GM12878 (cell line): ENCODE data around the gene SLC4A2. TPM values are rescaled to one million over a fixed set of nuclear protein-coding genes. Genes with fewer than 3 reads are reported as not detected.

Experiments
- ATAC-seq: fragments of 200-7000 bp; cut with Tn5 transposase; 3 replicates; pipeline ENCODE4 v1.9.1; 2020; ENCODE audit warnings: mild to moderate bottlenecking, moderate library complexity
- BruUV-seq: library from RNA; stranded (reverse); fragments of 400-500 nt; replicated peaks from 2 replicates; lab custom pipeline; 2021; lab: Mats Ljungman, UMichigan
- CTCF ChIA-PET: fragments of 300-600 bp; sonication (Branson Sonifier 250); formaldehyde crosslinking; extraction: SDS; loops from one replicate; lab custom pipeline; 2021; ENCODE audit warnings: inconsistent platforms; lab: Yijun Ruan, JAX
- POLR2A ChIA-PET: fragments of 350-600 bp; formaldehyde crosslinking; extraction: SDS; loops from one replicate; lab custom pipeline; 2021; ENCODE audit warnings: inconsistent platforms; lab: Charles Lee
- RAD21 ChIA-PET: fragments of 300-600 bp; sonication (Branson Sonifier 250); formaldehyde crosslinking; loops from one replicate; lab custom pipeline; 2023; ENCODE audit warnings: antibody characterized with exemption; ENCODE audit not compliant: unreplicated experiment; lab: Charles Lee
- SMC1A ChIA-PET: fragments of 300-600 bp; sonication (Branson Sonifier 250); formaldehyde crosslinking; loops from one replicate; lab custom pipeline; 2023; ENCODE audit not compliant: unreplicated experiment, uncharacterized antibody; lab: Charles Lee
- DNase-seq: peaks from one replicate; pipeline ENCODE4 v3.0.0-alpha.2; 2011; ENCODE audit warnings: low read depth, low spot score
- FAIRE-seq: peaks from 3 replicates; lab custom pipeline; 2011; peaks lifted over from hg19 to GRCh38; lab: Jason Lieb, UNC
- H2AFZ ChIP-seq: 2 replicates; pipeline ENCODE4 v1.6.0; 2011; ENCODE audit warnings: low read depth, low read length, control low read depth; ENCODE audit not compliant: control insufficient read depth
- H3K27ac ChIP-seq: 2 replicates; pipeline ENCODE4 v1.5.1; 2011; ENCODE audit warnings: control low read depth; ENCODE audit not compliant: control insufficient read depth, insufficient read depth
- H3K27me3 ChIP-seq, 2 experiments: replicated peaks in 1 of 2; 2 replicates each; pipeline versions ENCODE4 v1.6.0 to v1.6.1; 2011; ENCODE audit warnings: low read length in 1 of 2; ENCODE audit not compliant: control insufficient read depth in 2 of 2, insufficient read depth in 2 of 2
- H3K36me3 ChIP-seq, 2 experiments: 2 replicates each; pipeline ENCODE4 v1.5.1; 2011; ENCODE audit warnings: low read length in 1 of 2; ENCODE audit not compliant: control insufficient read depth in 2 of 2, insufficient read depth in 2 of 2
- H3K4me1 ChIP-seq: 2 replicates; pipeline ENCODE4 v1.6.1; 2011; ENCODE audit warnings: mild to moderate bottlenecking, low read length, moderate library complexity, mixed read lengths; ENCODE audit not compliant: control insufficient read depth, insufficient read depth
- H3K4me2 ChIP-seq: 2 replicates; pipeline ENCODE4 v1.6.0; 2011; ENCODE audit warnings: control low read depth; ENCODE audit not compliant: control insufficient read depth, insufficient read depth
- H3K4me3 ChIP-seq: fragments of 200-600 bp; sonication (generic); 2 replicates; pipeline ENCODE4 v1.5.1; 2016
- H3K79me2 ChIP-seq: 2 replicates; pipeline ENCODE4 v1.6.0; 2011; ENCODE audit warnings: low read length; ENCODE audit not compliant: control insufficient read depth, insufficient read depth
- H3K9ac ChIP-seq: 2 replicates; pipeline ENCODE4 v1.8.0; 2011; ENCODE audit warnings: low read length, control low read depth, mixed read lengths; ENCODE audit not compliant: control insufficient read depth, insufficient read depth
- H3K9me3 ChIP-seq: replicated peaks from 3 replicates; pipeline ENCODE4 v1.5.1; 2011; ENCODE audit warnings: mild to moderate bottlenecking, low read length; ENCODE audit not compliant: control insufficient read depth, insufficient read depth
- H4K20me1 ChIP-seq: 2 replicates; pipeline ENCODE4 v1.6.0; 2011; ENCODE audit not compliant: control insufficient read depth, insufficient read depth
- BCL11A ChIP-seq: IDR thresholded peaks from 2 replicates; pipeline ENCODE4 v1.6.1; 2011; ENCODE audit warnings: low read depth, low read length
- BHLHE40 ChIP-seq, 2 experiments: fragments of 450-650 bp in 1 of 2; IDR thresholded peaks; 2 replicates each; pipeline ENCODE4 v1.6.1; 2011 to 2017; ENCODE audit warnings: low read depth in 2 of 2, borderline replicate concordance in 1 of 2, improper control_type of control experiment in 1 of 2, low read length in 1 of 2, mild to moderate bottlenecking in 1 of 2
- CBFB ChIP-seq: IDR thresholded peaks from 2 replicates; pipeline ENCODE4 v1.6.1; 2016; ENCODE audit warnings: antibody characterized with exemption, low read depth
- CBX5 ChIP-seq: sonication (generic); IDR thresholded peaks from 2 replicates; pipeline ENCODE4 v1.6.1; 2016; ENCODE audit warnings: low read depth, moderate library complexity, mild to moderate bottlenecking, inconsistent platforms
- CREB1 ChIP-seq: IDR thresholded peaks from 2 replicates; pipeline ENCODE4 v1.6.1; 2012; ENCODE audit warnings: low read depth, mild to moderate bottlenecking, inconsistent platforms
- ETV6 ChIP-seq, 2 experiments: fragments of 450-650 bp in 1 of 2; IDR thresholded peaks in 1 of 2; conservative IDR thresholded peaks in 1 of 2; 2 replicates each; pipeline ENCODE4 v1.6.1; 2014; ENCODE audit warnings: antibody characterized with exemption in 1 of 2, borderline replicate concordance in 1 of 2, low read depth in 1 of 2, mild to moderate bottlenecking in 1 of 2, moderate library complexity in 1 of 2
- FOXK2 ChIP-seq: fragments of 450-650 bp; IDR thresholded peaks from 2 replicates; pipeline ENCODE4 v1.6.1; 2017; ENCODE audit warnings: mild to moderate bottlenecking, moderate library complexity
- RELA ChIP-seq: fragments of 450-650 bp; IDR thresholded peaks from 2 replicates; pipeline ENCODE4 v1.8.0; 2014; ENCODE audit warnings: borderline replicate concordance; ENCODE audit not compliant: partially characterized antibody
- SRF ChIP-seq, 2 experiments: IDR thresholded peaks; 2 replicates each; pipeline ENCODE4 v1.6.1; 2011; ENCODE audit warnings: low read depth in 2 of 2, low read length in 2 of 2, mild to moderate bottlenecking in 1 of 2, moderate library complexity in 1 of 2
- TCF12 ChIP-seq: IDR thresholded peaks from 2 replicates; pipeline ENCODE4 v1.6.1; 2011; ENCODE audit warnings: low read depth, mild to moderate bottlenecking, low read length
- YY1 ChIP-seq: IDR thresholded peaks from 2 replicates; pipeline ENCODE4 v1.6.1; 2011; ENCODE audit warnings: low read depth, mild to moderate bottlenecking, low read length
- ZNF24 ChIP-seq: fragments of 450-650 bp; IDR thresholded peaks from 2 replicates; pipeline ENCODE4 v1.6.1; 2017; ENCODE audit warnings: antibody characterized with exemption, mild to moderate bottlenecking
- ZNF274 ChIP-seq: IDR thresholded peaks from one replicate; pipeline ENCODE4 v1.8.0; 2011; ENCODE audit not compliant: insufficient read length, insufficient read depth
- ZNF384 ChIP-seq: IDR thresholded peaks from 2 replicates; pipeline ENCODE4 v1.6.1; 2012; ENCODE audit warnings: low read depth, mild to moderate bottlenecking, low read length, improper control_type of control experiment, borderline replicate concordance
- WGBS: methylation state at CpG from one replicate; pipeline ENCODE4 v1.1.6; 2016; ENCODE audit warnings: low lambda C conversion rate; ENCODE audit not compliant: insufficient replicate concordance, insufficient coverage; ENCODE audit errors: missing lambda C conversion rate; 5-methylcytosine and 5-hydroxymethylcytosine counted together
- in situ Hi-C: fragments of 300-500 bp; cut with MboI; formaldehyde crosslinking; loops from 9 replicates; pipeline ENCODE4 v1.14.3; 2018; ENCODE audit warnings: mixed read lengths
- intact Hi-C: fragments of 100-400 bp; cut with micrococcal nuclease; formaldehyde crosslinking; loops from one replicate; pipeline ENCODE4 v1.14.2; 2022; ENCODE audit not compliant: unreplicated experiment
- polyA plus RNA-seq, 11 experiments: library from polyadenylated mRNA; depleted of rRNA in 4 of 11; unstranded in 6 of 11; stranded (reverse) in 5 of 11; fragments of >200 nt; fragmentation: Nextera tagmentation in 4 of 11; fragmentation: Illumina TruSeq in 1 of 11; extraction: Ambion mirVana in 4 of 11; extraction: Trizol in 1 of 11; gene quantifications; 1 replicate in 1 of 11; 2 replicates in 10 of 11; pipeline versions ENCODE4 v1.2.1 to v1.2.3, GENCODE V29; 2011 to 2016; ENCODE audit warnings: inconsistent platforms in 2 of 11, missing spikeins in 2 of 11, low read depth in 1 of 11
- total RNA-seq, 4 experiments: library from RNA; depleted of rRNA in 3 of 4; stranded (reverse); fragments of >200 nt in 3 of 4; fragmentation: Illumina TruSeq in 1 of 4; extraction: Trizol in 1 of 4; gene quantifications; 2 replicates each; pipeline versions ENCODE4 v1.2.1 to v1.2.3, GENCODE V29; 2013 to 2021
- TF ChIP-seq, protein P1 (sequence below): fragments of 450-650 bp; IDR thresholded peaks from 2 replicates; pipeline ENCODE4 v1.6.1; 2017; ENCODE audit warnings: mild to moderate bottlenecking, low read depth, inconsistent platforms; ENCODE audit not compliant: poor library complexity, severe bottlenecking
- TF ChIP-seq, protein P2 (sequence below): fragments of 150-350 bp; IDR thresholded peaks from 2 replicates; pipeline ENCODE4 v1.6.1; 2014; ENCODE audit warnings: mild to moderate bottlenecking, low read depth, low read length
- TF ChIP-seq, protein P3 (sequence below): fragments of 450-650 bp; IDR thresholded peaks from 2 replicates; pipeline ENCODE4 v1.6.1; 2017; ENCODE audit warnings: mild to moderate bottlenecking
- TF ChIP-seq, protein P4 (sequence below): IDR thresholded peaks from 2 replicates; pipeline ENCODE4 v1.6.1; 2012; ENCODE audit warnings: low read depth, low read length, improper control_type of control experiment

SLC4A2 gene
- total and polyA plus RNA-seq, 10 of the 15 experiments (the other 5 are each of a cell fraction or from before 2014, with no cell fraction given): 2.7 to 78.6 (median 30.1) TPM

DNA sequence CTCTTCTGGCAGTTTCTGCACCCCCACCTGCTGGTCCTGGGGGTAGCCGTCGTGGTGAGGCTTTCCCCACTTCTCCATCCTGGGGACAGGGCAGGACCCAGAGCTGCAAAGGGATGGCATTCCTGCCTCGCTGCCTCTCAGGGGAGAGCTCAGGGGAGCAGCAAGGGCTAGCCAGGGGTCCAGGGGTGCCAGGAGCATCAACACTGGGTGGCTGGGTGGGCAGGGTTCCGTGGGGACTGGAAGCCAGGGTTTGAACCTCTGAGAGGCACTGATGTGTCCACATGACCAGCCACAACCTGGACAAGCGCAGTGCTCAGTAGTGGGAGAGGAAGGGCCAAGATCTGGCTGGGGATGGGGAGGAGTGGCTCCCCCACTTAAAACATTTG lies 25.5 kb upstream of the SLC4A2 start:
- BruUV-seq: no TSS peak
- H3K27ac ChIP-seq: no peak overlapping the region
- no peaks in the 10 kb centered on the region for H4K20me1 ChIP-seq
- H3K9me3 ChIP-seq: no peaks in the 10 kb centered on the region
- ChIA-PET RAD21 (no interaction called here), POLR2A (no interaction called here), CTCF (interaction anchor here (2.1 kb wide), 1 partner anchor 49 kb away, joined by 5 read pairs; the partner anchor contains the start of gene TMUB1), SMC1A (no interaction called here)
- in situ Hi-C loops: no loop called here
- H3K27me3 ChIP-seq: no peaks in the 10 kb centered on the region
- no peak overlapping the region for H3K4me2 ChIP-seq
- TF ChIP-seq RELA (no peak), YY1 (no peak), ZNF384 (no peak), ZNF274 (no peak), BHLHE40 (IDR thresholded peaks at IDR 0.05; ENCODE audit: borderline replicate concordance in 1 of 2, low read depth in 2 of 2, low read length in 1 of 2) (no peak), BCL11A (no peak), CBX5 (no peak), CBFB (no peak), CREB1 (no peak), TCF12 (no peak), ZNF24 (no peak), SRF (IDR thresholded peaks at IDR 0.05; ENCODE audit: low read depth in 2 of 2, low read length in 2 of 2) (no peak), FOXK2 (no peak), ETV6 (conservative IDR thresholded peaks at IDR 0.05 in 1 of 2, IDR thresholded peaks at IDR 0.05 in 1 of 2; ENCODE audit: borderline replicate concordance in 1 of 2, low read depth in 1 of 2) (no peak)
- TF ChIP-seq, protein P1, sequence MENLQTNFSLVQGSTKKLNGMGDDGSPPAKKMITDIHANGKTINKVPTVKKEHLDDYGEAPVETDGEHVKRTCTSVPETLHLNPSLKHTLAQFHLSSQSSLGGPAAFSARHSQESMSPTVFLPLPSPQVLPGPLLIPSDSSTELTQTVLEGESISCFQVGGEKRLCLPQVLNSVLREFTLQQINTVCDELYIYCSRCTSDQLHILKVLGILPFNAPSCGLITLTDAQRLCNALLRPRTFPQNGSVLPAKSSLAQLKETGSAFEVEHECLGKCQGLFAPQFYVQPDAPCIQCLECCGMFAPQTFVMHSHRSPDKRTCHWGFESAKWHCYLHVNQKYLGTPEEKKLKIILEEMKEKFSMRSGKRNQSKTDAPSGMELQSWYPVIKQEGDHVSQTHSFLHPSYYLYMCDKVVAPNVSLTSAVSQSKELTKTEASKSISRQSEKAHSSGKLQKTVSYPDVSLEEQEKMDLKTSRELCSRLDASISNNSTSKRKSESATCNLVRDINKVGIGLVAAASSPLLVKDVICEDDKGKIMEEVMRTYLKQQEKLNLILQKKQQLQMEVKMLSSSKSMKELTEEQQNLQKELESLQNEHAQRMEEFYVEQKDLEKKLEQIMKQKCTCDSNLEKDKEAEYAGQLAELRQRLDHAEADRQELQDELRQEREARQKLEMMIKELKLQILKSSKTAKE: no peak
- TF ChIP-seq, protein P2, sequence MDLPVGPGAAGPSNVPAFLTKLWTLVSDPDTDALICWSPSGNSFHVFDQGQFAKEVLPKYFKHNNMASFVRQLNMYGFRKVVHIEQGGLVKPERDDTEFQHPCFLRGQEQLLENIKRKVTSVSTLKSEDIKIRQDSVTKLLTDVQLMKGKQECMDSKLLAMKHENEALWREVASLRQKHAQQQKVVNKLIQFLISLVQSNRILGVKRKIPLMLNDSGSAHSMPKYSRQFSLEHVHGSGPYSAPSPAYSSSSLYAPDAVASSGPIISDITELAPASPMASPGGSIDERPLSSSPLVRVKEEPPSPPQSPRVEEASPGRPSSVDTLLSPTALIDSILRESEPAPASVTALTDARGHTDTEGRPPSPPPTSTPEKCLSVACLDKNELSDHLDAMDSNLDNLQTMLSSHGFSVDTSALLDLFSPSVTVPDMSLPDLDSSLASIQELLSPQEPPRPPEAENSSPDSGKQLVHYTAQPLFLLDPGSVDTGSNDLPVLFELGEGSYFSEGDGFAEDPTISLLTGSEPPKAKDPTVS: no peak
- TF ChIP-seq, protein P3, sequence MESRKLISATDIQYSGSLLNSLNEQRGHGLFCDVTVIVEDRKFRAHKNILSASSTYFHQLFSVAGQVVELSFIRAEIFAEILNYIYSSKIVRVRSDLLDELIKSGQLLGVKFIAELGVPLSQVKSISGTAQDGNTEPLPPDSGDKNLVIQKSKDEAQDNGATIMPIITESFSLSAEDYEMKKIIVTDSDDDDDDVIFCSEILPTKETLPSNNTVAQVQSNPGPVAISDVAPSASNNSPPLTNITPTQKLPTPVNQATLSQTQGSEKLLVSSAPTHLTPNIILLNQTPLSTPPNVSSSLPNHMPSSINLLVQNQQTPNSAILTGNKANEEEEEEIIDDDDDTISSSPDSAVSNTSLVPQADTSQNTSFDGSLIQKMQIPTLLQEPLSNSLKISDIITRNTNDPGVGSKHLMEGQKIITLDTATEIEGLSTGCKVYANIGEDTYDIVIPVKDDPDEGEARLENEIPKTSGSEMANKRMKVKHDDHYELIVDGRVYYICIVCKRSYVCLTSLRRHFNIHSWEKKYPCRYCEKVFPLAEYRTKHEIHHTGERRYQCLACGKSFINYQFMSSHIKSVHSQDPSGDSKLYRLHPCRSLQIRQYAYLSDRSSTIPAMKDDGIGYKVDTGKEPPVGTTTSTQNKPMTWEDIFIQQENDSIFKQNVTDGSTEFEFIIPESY: no peak
- TF ChIP-seq, protein P4, sequence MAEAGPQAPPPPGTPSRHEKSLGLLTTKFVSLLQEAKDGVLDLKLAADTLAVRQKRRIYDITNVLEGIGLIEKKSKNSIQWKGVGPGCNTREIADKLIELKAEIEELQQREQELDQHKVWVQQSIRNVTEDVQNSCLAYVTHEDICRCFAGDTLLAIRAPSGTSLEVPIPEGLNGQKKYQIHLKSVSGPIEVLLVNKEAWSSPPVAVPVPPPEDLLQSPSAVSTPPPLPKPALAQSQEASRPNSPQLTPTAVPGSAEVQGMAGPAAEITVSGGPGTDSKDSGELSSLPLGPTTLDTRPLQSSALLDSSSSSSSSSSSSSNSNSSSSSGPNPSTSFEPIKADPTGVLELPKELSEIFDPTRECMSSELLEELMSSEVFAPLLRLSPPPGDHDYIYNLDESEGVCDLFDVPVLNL: no peak
- H2AFZ ChIP-seq: no peak overlapping the region
- intact Hi-C loops: no loop called here
- H3K79me2 ChIP-seq: no peaks in the 10 kb centered on the region; the same call in 1 of the 2 replicates
- 79% methylated on average over 5 of the region's 5 CpGs for WGBS
- no peak overlapping the region for H3K4me3 ChIP-seq
- ATAC-seq: no peak
- no peak for DNase-seq
- peaks cover 0 to 3% of the 10 kb centered on the region in 2 experiments; a peak in 1 of 4 replicates for H3K36me3 ChIP-seq
- no peak for FAIRE-seq
- H3K9ac ChIP-seq: no peak overlapping the region
- peaks cover 4% of the 10 kb centered on the region for H3K4me1 ChIP-seq
